Fibroblast of lung (primary cell): ENCODE measurements around the gene BAIAP2. TPM values are rescaled to one million over a fixed set of nuclear protein-coding genes. Genes with fewer than 3 reads are reported as not detected.

Experiments used
- DNase-seq, 2 donors: peaks; one replicate each; pipeline versions ENCODE4 v3.0.0 to v3.0.0-alpha.2; 2010; ENCODE audit warnings: low read depth in 2 of 2
- H2AFZ ChIP-seq: 2 replicates; pipeline ENCODE4 v1.5.1; 2012; ENCODE audit warnings: low read length, control low read depth, inconsistent platforms
- H3K27ac ChIP-seq: 2 replicates; pipeline ENCODE4 v1.5.1; 2011; ENCODE audit warnings: low read length, control low read depth; ENCODE audit not compliant: insufficient read depth
- H3K27me3 ChIP-seq: 2 replicates; pipeline ENCODE4 v1.5.1; 2011; ENCODE audit warnings: mild to moderate bottlenecking, low read length; ENCODE audit not compliant: control insufficient read depth, insufficient read depth
- H3K36me3 ChIP-seq: 2 replicates; pipeline ENCODE4 v1.5.1; 2011; ENCODE audit warnings: low read length; ENCODE audit not compliant: control insufficient read depth, insufficient read depth
- H3K4me1 ChIP-seq: 2 replicates; pipeline ENCODE4 v1.5.1; 2011; ENCODE audit warnings: low read length; ENCODE audit not compliant: control insufficient read depth, insufficient read depth; ENCODE audit errors: extremely low read depth
- H3K4me2 ChIP-seq: 2 replicates; pipeline ENCODE4 v1.5.1; 2011; ENCODE audit warnings: low read length, control low read depth; ENCODE audit not compliant: insufficient read depth; ENCODE audit errors: extremely low read depth
- H3K4me3 ChIP-seq, 4 experiments: fragments of 200-600 bp in 1 of 4; sonication (generic) in 1 of 4; replicated peaks in 1 of 4; 2 replicates each; pipeline ENCODE4 v1.5.1; 2011 to 2016; ENCODE audit warnings: low read length in 4 of 4, low read depth in 3 of 4, mild to moderate bottlenecking in 3 of 4, control low read depth in 2 of 4, inconsistent platforms in 1 of 4, mixed read lengths in 1 of 4; ENCODE audit not compliant: insufficient read depth in 1 of 4; ENCODE audit errors: control extremely low read depth in 1 of 4
- H3K79me2 ChIP-seq: 2 replicates; pipeline ENCODE4 v1.5.1; 2012; ENCODE audit warnings: mild to moderate bottlenecking, low read length, inconsistent platforms; ENCODE audit not compliant: control insufficient read depth, insufficient read depth
- H3K9ac ChIP-seq: 2 replicates; pipeline ENCODE4 v1.5.1; 2011; ENCODE audit warnings: mild to moderate bottlenecking, low read length, control low read depth; ENCODE audit not compliant: insufficient read depth
- H3K9me3 ChIP-seq: 2 replicates; pipeline ENCODE4 v1.5.1; 2012; ENCODE audit warnings: low read depth, low read length; ENCODE audit not compliant: control insufficient read depth, insufficient read depth
- H4K20me1 ChIP-seq: 2 replicates; pipeline ENCODE4 v1.5.1; 2011; ENCODE audit warnings: low read length; ENCODE audit not compliant: control insufficient read depth, insufficient read depth; ENCODE audit errors: extremely low read depth
- EZH2 ChIP-seq: IDR thresholded peaks from 2 replicates; pipeline ENCODE4 v1.5.1; 2012; ENCODE audit warnings: low read length, control low read depth, mild to moderate bottlenecking; ENCODE audit errors: missing control alignments
- polyA plus RNA-seq, 2 donors: library from polyadenylated mRNA; depleted of rRNA in 1 of 2; stranded (reverse) in 1 of 2; unstranded in 1 of 2; fragments of >200 nt; gene quantifications; 2 replicates each; pipeline ENCODE4 v1.2.1, GENCODE V29; 2011 to 2012; ENCODE audit warnings: missing spikeins in 1 of 2
- total RNA-seq: library from RNA; depleted of rRNA; stranded (reverse); fragments of >200 nt; gene quantifications from 2 replicates; pipeline ENCODE4 v1.2.1, GENCODE V29; 2014
- TF ChIP-seq, protein P1 (sequence below), 2 donors: IDR thresholded peaks in 1 of 2; conservative IDR thresholded peaks in 1 of 2; 1 replicate in 1 of 2; 2 replicates in 1 of 2; pipeline ENCODE4 v1.5.1; 2011 to 2012; ENCODE audit warnings: low read length in 2 of 2, control low read depth in 1 of 2, inconsistent platforms in 1 of 2, low read depth in 1 of 2, mild to moderate bottlenecking in 1 of 2

BAIAP2 gene
- total and polyA plus RNA-seq, 2 donors (not counting 1 experiment from before 2014, with no cell fraction given): 6.0 to 13.4 TPM

- no peak overlapping the region for H3K27ac ChIP-seq
- H3K9me3 ChIP-seq: no peaks in the 10 kb centered on the region
- no peaks in the 10 kb centered on the region for H4K20me1 ChIP-seq
- DNase-seq: no peak
- no peaks in the 10 kb centered on the region for H3K79me2 ChIP-seq
- no peaks in the 10 kb centered on the region for H3K36me3 ChIP-seq
- H3K4me3 ChIP-seq: no peak overlapping the region
- H3K9ac ChIP-seq: no peak overlapping the region
- no peak overlapping the region for H3K4me2 ChIP-seq
- no peak for TF ChIP-seq EZH2
- TF ChIP-seq, protein P1, sequence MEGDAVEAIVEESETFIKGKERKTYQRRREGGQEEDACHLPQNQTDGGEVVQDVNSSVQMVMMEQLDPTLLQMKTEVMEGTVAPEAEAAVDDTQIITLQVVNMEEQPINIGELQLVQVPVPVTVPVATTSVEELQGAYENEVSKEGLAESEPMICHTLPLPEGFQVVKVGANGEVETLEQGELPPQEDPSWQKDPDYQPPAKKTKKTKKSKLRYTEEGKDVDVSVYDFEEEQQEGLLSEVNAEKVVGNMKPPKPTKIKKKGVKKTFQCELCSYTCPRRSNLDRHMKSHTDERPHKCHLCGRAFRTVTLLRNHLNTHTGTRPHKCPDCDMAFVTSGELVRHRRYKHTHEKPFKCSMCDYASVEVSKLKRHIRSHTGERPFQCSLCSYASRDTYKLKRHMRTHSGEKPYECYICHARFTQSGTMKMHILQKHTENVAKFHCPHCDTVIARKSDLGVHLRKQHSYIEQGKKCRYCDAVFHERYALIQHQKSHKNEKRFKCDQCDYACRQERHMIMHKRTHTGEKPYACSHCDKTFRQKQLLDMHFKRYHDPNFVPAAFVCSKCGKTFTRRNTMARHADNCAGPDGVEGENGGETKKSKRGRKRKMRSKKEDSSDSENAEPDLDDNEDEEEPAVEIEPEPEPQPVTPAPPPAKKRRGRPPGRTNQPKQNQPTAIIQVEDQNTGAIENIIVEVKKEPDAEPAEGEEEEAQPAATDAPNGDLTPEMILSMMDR (conservative IDR thresholded peaks at IDR 0.05 in 1 of 2, IDR thresholded peaks at IDR 0.05 in 1 of 2; ENCODE audit: low read depth in 1 of 2, low read length in 2 of 2): no peak
- no peaks in the 10 kb centered on the region for H3K27me3 ChIP-seq
- no peaks in the 10 kb centered on the region for H3K4me1 ChIP-seq
- H2AFZ ChIP-seq: no peak overlapping the region
Observed at GRCh38 chr17:81125573-81126081, 90.7 kb downstream of the BAIAP2 start.

GRCh38 chr17:81126281-81127132 is 91.6 kb downstream of the BAIAP2 start:
- TF ChIP-seq, protein P1 (conservative IDR thresholded peaks at IDR 0.05 in 1 of 2, IDR thresholded peaks at IDR 0.05 in 1 of 2; ENCODE audit: low read depth in 1 of 2, low read length in 2 of 2): no peak
- no peak for TF ChIP-seq EZH2
- Histone ChIP-seq H4K20me1 (no peaks in the 10 kb centered on the region), H2AFZ (no peak overlapping the region), H3K4me1 (no peaks in the 10 kb centered on the region), H3K27me3 (no peaks in the 10 kb centered on the region), H3K4me2 (no peak overlapping the region), H3K79me2 (no peaks in the 10 kb centered on the region), H3K36me3 (no peaks in the 10 kb centered on the region), H3K27ac (no peak overlapping the region), H3K9ac (no peak overlapping the region), H3K4me3 (no peak overlapping the region), H3K9me3 (no peaks in the 10 kb centered on the region)
- no peak for DNase-seq

DNA sequence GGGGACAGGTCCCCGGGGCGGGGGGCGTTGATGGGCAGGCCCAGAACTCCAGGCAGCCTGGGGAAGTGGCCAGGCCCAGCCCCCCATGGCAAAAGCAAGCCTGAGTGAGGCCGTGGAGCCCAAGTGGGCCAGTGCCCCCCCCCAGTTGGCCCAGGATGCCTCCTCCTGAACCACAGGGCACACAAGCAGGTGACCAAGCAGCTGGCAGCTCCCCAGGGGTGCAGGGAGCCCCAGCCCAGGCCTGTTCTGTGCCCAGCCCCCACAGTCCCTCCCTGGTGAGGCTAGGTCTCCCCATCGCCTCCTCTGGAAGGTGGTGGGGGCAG is 92.1 kb downstream of the BAIAP2 start:
- Histone ChIP-seq H4K20me1 (no peaks in the 10 kb centered on the region), H3K79me2 (no peaks in the 10 kb centered on the region), H3K36me3 (no peaks in the 10 kb centered on the region), H3K27me3 (no peaks in the 10 kb centered on the region), H3K4me3 (no peak overlapping the region), H2AFZ (no peak overlapping the region), H3K9ac (no peak overlapping the region), H3K27ac (no peak overlapping the region), H3K4me2 (no peak overlapping the region), H3K4me1 (no peaks in the 10 kb centered on the region), H3K9me3 (no peaks in the 10 kb centered on the region)
- no peak for DNase-seq
- TF ChIP-seq EZH2: no peak
- TF ChIP-seq, protein P1 (conservative IDR thresholded peaks at IDR 0.05 in 1 of 2, IDR thresholded peaks at IDR 0.05 in 1 of 2; ENCODE audit: low read depth in 1 of 2, low read length in 2 of 2): no peak
